ENCODE results near the gene AGFG2. TPM values are rescaled to one million over a fixed set of nuclear protein-coding genes. Genes with fewer than 3 reads are reported as not detected.

AGFG2 gene
- total and polyA plus RNA-seq, 2 of the 13 experiments (the other 11 are each of a cell fraction or from before 2014, with no cell fraction given), result 125 to 132 TPM

DNA sequence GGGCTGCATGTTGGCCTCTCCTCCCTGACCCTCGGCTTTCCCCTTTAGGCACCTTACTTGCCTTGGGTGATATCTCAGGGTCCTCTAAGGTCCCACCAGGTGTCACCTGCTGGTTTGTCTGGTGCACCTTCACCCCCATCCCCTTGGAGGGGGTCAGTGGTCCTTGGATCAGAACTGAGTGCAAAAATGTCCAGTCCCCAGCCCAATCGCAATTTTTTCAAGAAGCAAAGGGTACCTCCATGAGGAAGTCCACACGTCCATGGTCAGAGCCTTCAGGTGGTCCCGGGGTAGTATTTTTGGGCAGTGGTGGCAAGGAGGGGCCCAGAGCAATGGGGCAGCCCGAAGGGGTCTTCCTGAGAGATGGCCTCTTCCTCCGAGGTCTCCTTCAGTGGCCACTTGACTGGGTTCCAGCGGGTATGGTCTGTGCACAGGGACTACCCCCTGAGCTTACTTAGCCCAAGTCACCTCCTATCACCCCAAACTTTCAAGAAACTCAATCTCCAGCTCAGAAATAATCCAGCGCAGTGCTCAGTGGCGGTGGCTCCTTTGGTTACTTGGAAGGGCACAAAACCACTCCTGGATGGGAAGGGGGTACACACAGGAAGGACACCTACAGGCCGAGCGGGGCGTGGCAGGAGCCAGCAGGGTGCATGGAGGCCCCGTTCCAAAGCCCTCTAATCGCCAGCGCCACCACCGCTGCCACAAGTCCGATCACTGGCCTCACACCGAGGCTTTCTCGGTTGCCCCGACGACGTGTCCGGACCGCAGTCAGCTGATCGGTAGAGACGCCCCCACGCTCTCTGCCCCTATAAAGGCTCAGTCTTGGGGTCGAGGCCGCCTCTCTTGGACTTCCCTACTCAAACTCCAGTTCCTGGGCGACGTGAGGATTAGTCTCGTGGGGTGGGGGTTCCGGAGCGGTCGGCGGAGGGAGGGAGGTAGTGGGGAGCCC lies 30.2 kb downstream of the AGFG2 start (continued):
- no peak for TF ChIP-seq SNAPC4 (CRISPR knock-in tag; IDR thresholded peaks at IDR 0.05)
- no peak for TF ChIP-seq LBX2 (CRISPR knock-in tag; IDR thresholded peaks at IDR 0.05; ENCODE audit: borderline replicate concordance)
- peak; percentile 99 for TF ChIP-seq TFAP4 (IDR thresholded peaks at IDR 0.05; ENCODE audit: borderline replicate concordance, low read depth)
- TF ChIP-seq HNRNPL (IDR thresholded peaks at IDR 0.05; ENCODE audit: low read depth, low read length), result no peak; the same call in 1 of the 2 replicates
- peak; percentile 68 for TF ChIP-seq ZBTB34 (CRISPR knock-in tag; IDR thresholded peaks at IDR 0.05)
- TF ChIP-seq RERE (CRISPR knock-in tag; IDR thresholded peaks at IDR 0.05; ENCODE audit: low read depth), result no peak
- TF ChIP-seq RXRA (CRISPR knock-in tag; IDR thresholded peaks at IDR 0.05), result peak; percentile 43
- TF ChIP-seq DPF2 (CRISPR knock-in tag; IDR thresholded peaks at IDR 0.05; ENCODE audit: borderline replicate concordance, low read depth), result peak; percentile 18; the same call in 1 of the 2 replicates
- TF ChIP-seq NFKBIZ (CRISPR knock-in tag; IDR thresholded peaks at IDR 0.05), result 0 out of 2 replicates have a peak, but pooled peaks have one; percentile 62
- no peak; the same call in none of the 2 replicates for TF ChIP-seq ZFP1 (CRISPR knock-in tag; IDR thresholded peaks at IDR 0.05)
- no peak for TF ChIP-seq SIX4 (CRISPR knock-in tag; IDR thresholded peaks at IDR 0.05)
- TF ChIP-seq, protein P1, sequence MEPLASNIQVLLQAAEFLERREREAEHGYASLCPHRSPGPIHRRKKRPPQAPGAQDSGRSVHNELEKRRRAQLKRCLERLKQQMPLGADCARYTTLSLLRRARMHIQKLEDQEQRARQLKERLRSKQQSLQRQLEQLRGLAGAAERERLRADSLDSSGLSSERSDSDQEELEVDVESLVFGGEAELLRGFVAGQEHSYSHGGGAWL (CRISPR knock-in tag; IDR thresholded peaks at IDR 0.05), result no peak; the same call in 1 of the 2 replicates
- TF ChIP-seq GABPA (IDR thresholded peaks at IDR 0.05; ENCODE audit: low read depth, low read length), result no peak
- no peak for TF ChIP-seq GABPA (CRISPR knock-in tag; IDR thresholded peaks at IDR 0.05; ENCODE audit: low read depth)
- TF ChIP-seq DMAP1 (CRISPR knock-in tag; IDR thresholded peaks at IDR 0.05), result no peak; the same call in 1 of the 2 replicates
